ENCODE data around the gene STXBP6.

The STXBP6 gene

GRCh38 chr14:25006031-25006430 lies 43.9 kb downstream of the STXBP6 start (continued):
- TF ChIP-seq ZBTB26 (tag by site-specific recombination; optimal IDR thresholded peaks at IDR 0.05) (no peak), ZNF366 (tag by site-specific recombination; conservative IDR thresholded peaks at IDR 0.05) (no peak), ZNF398 (tag by site-specific recombination; IDR thresholded peaks at IDR 0.05) (no peak), ZNF19 (tag by site-specific recombination; IDR thresholded peaks at IDR 0.05; ENCODE audit: low read depth) (no peak), ZNF560 (tag by site-specific recombination; IDR thresholded peaks at IDR 0.05; ENCODE audit: borderline replicate concordance) (no peak)

- POLR2A ChIA-PET = no interaction called here
- Histone ChIP-seq H3K36me3 (ENCODE audit: control insufficient read depth in 2 of 2, insufficient read depth in 1 of 2, low read length in 2 of 2) (no peaks in the 10 kb centered on the region), H3K4me1 (ENCODE audit: control insufficient read depth, insufficient read depth, low read length) (peaks cover 14% of the 10 kb centered on the region), H3K9me3 (ENCODE audit: control insufficient read depth, insufficient read depth, low read depth, low read length) (no peaks in the 10 kb centered on the region), H3K4me3 (ENCODE audit: low read depth, low read length) (no peak overlapping the region), H3K27ac (ENCODE audit: extremely low read depth, low read depth, low read length) (no peak overlapping the region)
- TF ChIP-seq ZNF362 (tag by site-specific recombination; IDR thresholded peaks at IDR 0.05) (no peak), ZNF701 (tag by site-specific recombination; IDR thresholded peaks at IDR 0.05) (no peak), ZNF645 (tag by site-specific recombination; IDR thresholded peaks at IDR 0.05) (no peak), MEIS1 (CRISPR knock-in tag; IDR thresholded peaks at IDR 0.05; ENCODE audit: borderline replicate concordance) (no peak), ZNF184 (tag by site-specific recombination; IDR thresholded peaks at IDR 0.05) (no peak), ZSCAN23 (tag by site-specific recombination; IDR thresholded peaks at IDR 0.05) (no peak), ATF2 (tag by site-specific recombination; IDR thresholded peaks at IDR 0.05; ENCODE audit: low read depth) (no peak), ZNF416 (tag by site-specific recombination; IDR thresholded peaks at IDR 0.05) (no peak), ZNF426 (tag by site-specific recombination; IDR thresholded peaks at IDR 0.05) (no peak), ZNF621 (tag by site-specific recombination; IDR thresholded peaks at IDR 0.05) (no peak), ZNF837 (tag by site-specific recombination; IDR thresholded peaks at IDR 0.05) (no peak), ZNF585B (tag by site-specific recombination; IDR thresholded peaks at IDR 0.05) (no peak)
- CTCF ChIA-PET = interaction anchor here (2.2 kb wide), 1 partner anchor 12 kb away, joined by 5 read pairs; no protein-coding TSS in a partner anchor
These were observed 45.5 kb downstream of the STXBP6 start for GRCh38 chr14:25004389-25004809.

GRCh38 chr14:25003537-25003936 lies 46.4 kb downstream of the STXBP6 start:
- Histone ChIP-seq H3K27ac (ENCODE audit: extremely low read depth, low read depth, low read length) (no peak overlapping the region), H3K4me3 (ENCODE audit: low read depth, low read length) (no peak overlapping the region), H3K36me3 (ENCODE audit: control insufficient read depth in 2 of 2, insufficient read depth in 1 of 2, low read length in 2 of 2) (no peaks in the 10 kb centered on the region), H3K4me1 (ENCODE audit: control insufficient read depth, insufficient read depth, low read length) (peaks cover 13% of the 10 kb centered on the region), H3K9me3 (ENCODE audit: control insufficient read depth, insufficient read depth, low read depth, low read length) (no peaks in the 10 kb centered on the region)
- CTCF ChIA-PET = interaction anchor here (2.2 kb wide), 1 partner anchor 12 kb away, joined by 5 read pairs; no protein-coding TSS in a partner anchor
- POLR2A ChIA-PET = no interaction called here
- no peak for TF ChIP-seq ZNF544 (tag by site-specific recombination; IDR thresholded peaks at IDR 0.05)
- no peak for TF ChIP-seq ZNF18 (tag by site-specific recombination; IDR thresholded peaks at IDR 0.05)
- no peak for TF ChIP-seq ZSCAN4 (tag by site-specific recombination; IDR thresholded peaks at IDR 0.05)
- no peak for TF ChIP-seq ZBTB26 (tag by site-specific recombination; optimal IDR thresholded peaks at IDR 0.05)
- TF ChIP-seq ZNF843 (tag by site-specific recombination; IDR thresholded peaks at IDR 0.05) = no peak
- TF ChIP-seq ZNF184 (tag by site-specific recombination; IDR thresholded peaks at IDR 0.05) = no peak
- no peak for TF ChIP-seq ZNF555 (tag by site-specific recombination; conservative IDR thresholded peaks at IDR 0.05)
- TF ChIP-seq ZBTB1 (tag by site-specific recombination; IDR thresholded peaks at IDR 0.05) = no peak

Data from HEK293 (cell line).